GM20000 (cell line): ENCODE measurements around the gene COMMD9.

ENCODE experiments used
- DNase-seq: peaks from one replicate; pipeline ENCODE4 v3.0.0; 2012; ENCODE audit warnings: low spot score
- CTCF ChIP-seq: IDR thresholded peaks from 2 replicates; pipeline ENCODE4 v1.5.1; 2012; ENCODE audit warnings: mild to moderate bottlenecking, control low read depth; ENCODE audit errors: extremely low read depth, missing control alignments

COMMD9 gene

GRCh38 chr11:36273110-36273509 is 16.1 kb downstream of the COMMD9 start:
- TF ChIP-seq CTCF: no peak
- DNase-seq: no peak

- no peak for TF ChIP-seq CTCF
- DNase-seq: no peak
These were observed 17.3 kb downstream of the COMMD9 start for GRCh38 chr11:36271794-36272407.

- DNase-seq: no peak
- TF ChIP-seq CTCF: no peak
These were observed 18.5 kb downstream of the COMMD9 start for GRCh38 chr11:36270701-36271100.

- no peak for DNase-seq
- TF ChIP-seq CTCF: no peak
These were observed 20.8 kb downstream of the COMMD9 start for GRCh38 chr11:36268337-36268985.

GRCh38 chr11:36266767-36267166 is 22.5 kb downstream of the COMMD9 start:
- no peak for TF ChIP-seq CTCF
- no peak for DNase-seq

- DNase-seq: peak; percentile 62
- peak; percentile 82 for TF ChIP-seq CTCF
These were observed 23.2 kb downstream of the COMMD9 start for GRCh38 chr11:36265793-36266628.

GRCh38 chr11:36264973-36265344 is 24.3 kb downstream of the COMMD9 start:
- TF ChIP-seq CTCF: no peak

More at GRCh38 chr11:36264973-36265344, 24.3 kb downstream of the COMMD9 start:
- no peak for DNase-seq
